Caco-2 (cell line): Measurements from ENCODE around the gene OST4. TPM values are rescaled to one million over a fixed set of nuclear protein-coding genes. Genes with fewer than 3 reads are reported as not detected.

ENCODE experiments used
- BruUV-seq: library from RNA; stranded (reverse); fragments of 400-500 nt; replicated peaks from 2 replicates; lab custom pipeline; 2021; lab: Mats Ljungman, UMichigan
- CTCF ChIA-PET: fragments of 300-600 bp; sonication (Branson Sonifier 250); formaldehyde crosslinking; loops from one replicate; lab custom pipeline; 2022; ENCODE audit warnings: antibody characterized with exemption; lab: Charles Lee
- POLR2A ChIA-PET: fragments of 300-600 bp; sonication (Branson Sonifier 250); formaldehyde crosslinking; loops from one replicate; lab custom pipeline; 2022; ENCODE audit warnings: antibody characterized with exemption; lab: Charles Lee
- DNase-seq, 2 experiments: peaks; one replicate each; pipeline versions ENCODE4 v3.0.0 to v3.0.0-alpha.2; 2020 to 2022
- H3K27me3 ChIP-seq: replicated peaks from 2 replicates; pipeline ENCODE4 v1.6.0; 2011; ENCODE audit warnings: low read length; ENCODE audit not compliant: control insufficient read depth, insufficient read depth
- H3K36me3 ChIP-seq: 2 replicates; pipeline ENCODE4 v1.5.1; 2011; ENCODE audit warnings: low read length; ENCODE audit not compliant: control insufficient read depth, insufficient read depth
- H3K4me1 ChIP-seq: fragments of 250-450 bp; sonication (Bioruptor Pico); 2 replicates; pipeline ENCODE4 v1.5.1; 2020; ENCODE audit warnings: mild to moderate bottlenecking
- H3K4me3 ChIP-seq: 2 replicates; pipeline ENCODE4 v1.5.1; 2011; ENCODE audit warnings: low read depth, mild to moderate bottlenecking, control low read depth, low read length
- H3K9me3 ChIP-seq: fragments of 250-450 bp; sonication (Bioruptor Pico); 2 replicates; pipeline ENCODE4 v1.5.1; 2020; ENCODE audit warnings: mild to moderate bottlenecking, moderate library complexity
- H3K27ac Mint-ChIP-seq: one replicate; pipeline ENCODE4 v1.8.0; 2022; ENCODE audit warnings: mixed read lengths; ENCODE audit not compliant: unreplicated experiment
- H3K27me3 Mint-ChIP-seq: one replicate; pipeline ENCODE4 v1.8.0; 2022; ENCODE audit warnings: mixed read lengths; ENCODE audit not compliant: insufficient read depth, unreplicated experiment
- H3K36me3 Mint-ChIP-seq: one replicate; pipeline ENCODE4 v1.8.0; 2022; ENCODE audit warnings: mild to moderate bottlenecking, mixed read lengths; ENCODE audit not compliant: insufficient read depth, unreplicated experiment
- H3K4me1 Mint-ChIP-seq: one replicate; pipeline ENCODE4 v1.8.0; 2022; ENCODE audit warnings: low read depth, mixed read lengths; ENCODE audit not compliant: unreplicated experiment
- H3K4me3 Mint-ChIP-seq: one replicate; pipeline ENCODE4 v1.8.0; 2022; ENCODE audit warnings: mild to moderate bottlenecking, moderate library complexity, mixed read lengths; ENCODE audit not compliant: unreplicated experiment
- H3K9me3 Mint-ChIP-seq: one replicate; pipeline ENCODE4 v1.8.0; 2022; ENCODE audit warnings: mixed read lengths; ENCODE audit not compliant: unreplicated experiment
- intact Hi-C: fragments of 100-400 bp; cut with micrococcal nuclease; formaldehyde crosslinking; loops from one replicate; pipeline ENCODE4 v1.10.0; 2022; ENCODE audit not compliant: unreplicated experiment
- total RNA-seq: library from RNA; stranded (reverse); gene quantifications from 2 replicates; pipeline ENCODE4 v1.2.3, GENCODE V29; 2022
- TF ChIP-seq, protein P1 (sequence below), 2 experiments: fragments of 200-600 bp in 1 of 2; IDR thresholded peaks; 1 replicate in 1 of 2; 2 replicates in 1 of 2; pipeline versions ENCODE4 v1.5.1 to v1.8.0; 2011 to 2022; ENCODE audit warnings: antibody characterized with exemption in 1 of 2, control low read depth in 1 of 2, inconsistent platforms in 1 of 2, low read depth in 1 of 2, low read length in 1 of 2, mild to moderate bottlenecking in 1 of 2, moderate library complexity in 1 of 2; ENCODE audit not compliant: insufficient read depth in 1 of 2, severe bottlenecking in 1 of 2, unreplicated experiment in 1 of 2

OST4 gene
- total RNA-seq, 1 experiment from 2014 or later = 237 TPM

DNA sequence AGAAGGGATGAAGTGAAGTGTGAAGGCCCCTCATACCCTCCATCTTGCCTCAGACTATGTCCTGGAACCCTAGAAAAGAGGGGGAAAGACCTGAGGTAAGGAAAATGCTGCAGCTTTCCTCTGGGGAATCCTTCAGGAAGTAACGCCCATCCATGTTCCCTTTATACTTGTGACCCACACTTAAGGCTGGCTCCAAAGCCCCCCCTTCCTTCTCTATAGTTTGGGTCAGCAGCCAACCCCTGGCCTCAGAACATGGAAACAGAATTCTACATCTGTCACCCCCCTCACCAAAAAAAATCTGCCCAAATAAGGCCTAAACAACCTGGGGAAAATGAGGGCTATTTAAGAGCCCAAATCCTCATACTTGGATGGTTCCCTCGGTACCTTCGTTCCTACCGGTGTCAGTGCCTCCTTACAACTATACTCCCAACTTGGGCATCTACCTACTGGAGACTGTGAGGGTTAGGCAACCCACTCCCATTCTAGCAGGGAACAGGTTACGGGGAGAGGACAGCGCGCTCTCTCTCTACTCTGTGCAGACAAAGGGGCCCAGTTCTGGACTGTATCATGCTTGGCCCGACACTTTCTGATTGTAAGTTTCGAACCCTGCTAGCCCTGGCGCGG is 689 bp downstream of the OST4 start:
- Mint-ChIP-seq H3K4me1 (peaks cover 9% of the 10 kb centered on the region), H3K27me3 (peaks cover 7% of the 10 kb centered on the region), H3K27ac (peak overlapping the region; percentile 92), H3K4me3 (peak overlapping the region; percentile 95), H3K9me3 (no peaks in the 10 kb centered on the region), H3K36me3 (peaks cover 51% of the 10 kb centered on the region)
- no peaks in the 10 kb centered on the region for H3K27me3 ChIP-seq
- CTCF ChIA-PET = interaction anchor here (0.6 to 2.4 kb wide), 8 partner anchors 11 to 1224 kb away, joined by 3 to 19 read pairs (median 4); partner anchors contain the start of genes AGBL5 and KHK
- TF ChIP-seq, protein P1, sequence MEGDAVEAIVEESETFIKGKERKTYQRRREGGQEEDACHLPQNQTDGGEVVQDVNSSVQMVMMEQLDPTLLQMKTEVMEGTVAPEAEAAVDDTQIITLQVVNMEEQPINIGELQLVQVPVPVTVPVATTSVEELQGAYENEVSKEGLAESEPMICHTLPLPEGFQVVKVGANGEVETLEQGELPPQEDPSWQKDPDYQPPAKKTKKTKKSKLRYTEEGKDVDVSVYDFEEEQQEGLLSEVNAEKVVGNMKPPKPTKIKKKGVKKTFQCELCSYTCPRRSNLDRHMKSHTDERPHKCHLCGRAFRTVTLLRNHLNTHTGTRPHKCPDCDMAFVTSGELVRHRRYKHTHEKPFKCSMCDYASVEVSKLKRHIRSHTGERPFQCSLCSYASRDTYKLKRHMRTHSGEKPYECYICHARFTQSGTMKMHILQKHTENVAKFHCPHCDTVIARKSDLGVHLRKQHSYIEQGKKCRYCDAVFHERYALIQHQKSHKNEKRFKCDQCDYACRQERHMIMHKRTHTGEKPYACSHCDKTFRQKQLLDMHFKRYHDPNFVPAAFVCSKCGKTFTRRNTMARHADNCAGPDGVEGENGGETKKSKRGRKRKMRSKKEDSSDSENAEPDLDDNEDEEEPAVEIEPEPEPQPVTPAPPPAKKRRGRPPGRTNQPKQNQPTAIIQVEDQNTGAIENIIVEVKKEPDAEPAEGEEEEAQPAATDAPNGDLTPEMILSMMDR (IDR thresholded peaks at IDR 0.05; ENCODE audit: insufficient read depth in 1 of 2, low read depth in 1 of 2, low read length in 1 of 2, severe bottlenecking in 1 of 2, unreplicated experiment in 1 of 2) = no peak
- intact Hi-C loops = loop anchor here (1.0 kb wide), 3 partner anchors 11 to 19 kb away; partner anchors contain the start of genes AGBL5 and KHK
- no peaks in the 10 kb centered on the region for H3K4me1 ChIP-seq
- peak overlapping the region; percentile 90 for H3K4me3 ChIP-seq
- BruUV-seq = TSS peak; percentile 66
- no peaks in the 10 kb centered on the region for H3K9me3 ChIP-seq
- POLR2A ChIA-PET = interaction anchor here (0.6 to 1.7 kb wide), 9 partner anchors 8 to 252 kb away, joined by 3 to 27 read pairs (median 5); partner anchors contain the start of genes AGBL5, ATRAID, KHK and SLC5A6
- no peaks in the 10 kb centered on the region for H3K36me3 ChIP-seq
- DNase-seq = no peak

DNA sequence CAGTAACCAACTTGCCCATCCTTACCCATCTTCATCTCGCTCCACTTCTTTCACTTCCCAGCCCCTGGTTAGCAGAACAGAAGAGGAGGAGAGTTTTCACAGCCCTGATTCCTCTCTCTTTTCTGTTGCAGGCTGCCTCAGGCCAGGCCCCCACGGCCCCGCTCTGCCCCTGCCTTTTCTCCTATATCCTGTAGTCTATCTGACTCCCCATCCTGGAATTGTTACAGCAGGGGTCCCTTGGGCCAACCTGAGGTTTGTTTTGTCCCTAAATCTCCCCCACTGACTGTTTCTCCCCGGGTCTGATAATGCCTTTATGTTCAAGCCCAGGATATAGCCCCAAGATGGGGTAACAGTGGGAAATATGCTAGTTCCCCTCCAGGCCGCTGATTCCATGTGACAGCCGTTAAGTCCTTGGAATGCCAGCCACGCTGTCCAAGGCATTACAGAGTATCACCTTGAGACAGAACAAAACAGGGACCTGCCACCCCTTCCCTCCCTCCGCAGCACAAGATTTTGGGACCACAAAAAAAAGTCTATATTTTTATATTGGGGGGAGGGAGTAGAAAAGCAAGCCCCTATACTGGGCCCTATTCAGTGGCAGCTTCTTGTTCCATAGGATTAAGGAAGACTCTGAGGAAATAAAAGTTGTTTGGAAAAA is 1.4 kb downstream of the OST4 start:
- Histone ChIP-seq H3K27me3 (no peaks in the 10 kb centered on the region), H3K4me3 (peak overlapping the region; percentile 90), H3K36me3 (no peaks in the 10 kb centered on the region; the same call in 1 of the 2 replicates), H3K4me1 (no peaks in the 10 kb centered on the region), H3K9me3 (no peaks in the 10 kb centered on the region)
- no TSS peak for BruUV-seq
- DNase-seq = no peak
- ChIA-PET POLR2A (no interaction called here), CTCF (no interaction called here)
- Mint-ChIP-seq H3K27me3 (peaks cover 5% of the 10 kb centered on the region), H3K27ac (peak overlapping the region; percentile 34), H3K9me3 (no peaks in the 10 kb centered on the region), H3K4me1 (peaks cover 9% of the 10 kb centered on the region), H3K4me3 (peak overlapping the region; percentile 95), H3K36me3 (peaks cover 51% of the 10 kb centered on the region)
- TF ChIP-seq, protein P1 (IDR thresholded peaks at IDR 0.05; ENCODE audit: insufficient read depth in 1 of 2, low read depth in 1 of 2, low read length in 1 of 2, severe bottlenecking in 1 of 2, unreplicated experiment in 1 of 2) = no peak
- intact Hi-C loops = no loop called here

DNA sequence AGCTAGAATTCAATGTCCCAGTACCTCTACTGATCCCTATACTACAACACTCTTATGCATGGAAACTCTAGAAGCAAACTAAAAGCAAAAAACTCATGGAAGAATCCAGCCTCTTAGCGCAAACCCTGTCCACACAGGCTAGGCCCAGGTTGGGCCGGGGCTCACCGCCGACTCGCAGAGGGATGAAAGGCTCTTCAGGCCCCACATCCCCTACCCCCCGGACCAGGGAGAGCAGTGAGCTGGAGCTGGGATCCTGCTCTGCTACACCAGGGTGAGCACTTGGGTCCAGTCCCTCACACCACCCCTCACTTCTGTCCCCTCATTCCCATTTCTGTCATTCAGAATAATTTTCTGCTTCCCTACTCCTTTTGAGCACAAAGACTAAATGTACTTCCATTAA is 2.0 kb downstream of the OST4 start:
- DNase-seq = no peak
- no peaks in the 10 kb centered on the region for H3K27me3 ChIP-seq
- Mint-ChIP-seq H3K36me3 (peaks cover 51% of the 10 kb centered on the region), H3K4me3 (no peak overlapping the region), H3K27ac (peak overlapping the region; percentile 34), H3K27me3 (peaks cover 3% of the 10 kb centered on the region), H3K4me1 (peaks cover 9% of the 10 kb centered on the region), H3K9me3 (no peaks in the 10 kb centered on the region)
- TF ChIP-seq, protein P1 (IDR thresholded peaks at IDR 0.05; ENCODE audit: insufficient read depth in 1 of 2, low read depth in 1 of 2, low read length in 1 of 2, severe bottlenecking in 1 of 2, unreplicated experiment in 1 of 2) = no peak
- H3K9me3 ChIP-seq = no peaks in the 10 kb centered on the region
- H3K4me1 ChIP-seq = no peaks in the 10 kb centered on the region
- no TSS peak for BruUV-seq
- intact Hi-C loops = no loop called here
- H3K36me3 ChIP-seq = no peaks in the 10 kb centered on the region; the same call in 1 of the 2 replicates
- ChIA-PET CTCF (no interaction called here), POLR2A (no interaction called here)
- H3K4me3 ChIP-seq = no peak overlapping the region
